Measurements from ENCODE around the gene PNKD.
A peak's percentile ranks its signal among the peaks of the same experiment; 100 is the strongest.

- TF ChIP-seq, protein P1, sequence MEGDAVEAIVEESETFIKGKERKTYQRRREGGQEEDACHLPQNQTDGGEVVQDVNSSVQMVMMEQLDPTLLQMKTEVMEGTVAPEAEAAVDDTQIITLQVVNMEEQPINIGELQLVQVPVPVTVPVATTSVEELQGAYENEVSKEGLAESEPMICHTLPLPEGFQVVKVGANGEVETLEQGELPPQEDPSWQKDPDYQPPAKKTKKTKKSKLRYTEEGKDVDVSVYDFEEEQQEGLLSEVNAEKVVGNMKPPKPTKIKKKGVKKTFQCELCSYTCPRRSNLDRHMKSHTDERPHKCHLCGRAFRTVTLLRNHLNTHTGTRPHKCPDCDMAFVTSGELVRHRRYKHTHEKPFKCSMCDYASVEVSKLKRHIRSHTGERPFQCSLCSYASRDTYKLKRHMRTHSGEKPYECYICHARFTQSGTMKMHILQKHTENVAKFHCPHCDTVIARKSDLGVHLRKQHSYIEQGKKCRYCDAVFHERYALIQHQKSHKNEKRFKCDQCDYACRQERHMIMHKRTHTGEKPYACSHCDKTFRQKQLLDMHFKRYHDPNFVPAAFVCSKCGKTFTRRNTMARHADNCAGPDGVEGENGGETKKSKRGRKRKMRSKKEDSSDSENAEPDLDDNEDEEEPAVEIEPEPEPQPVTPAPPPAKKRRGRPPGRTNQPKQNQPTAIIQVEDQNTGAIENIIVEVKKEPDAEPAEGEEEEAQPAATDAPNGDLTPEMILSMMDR (IDR thresholded peaks at IDR 0.05), result peak; percentile 60 to 89 (median 81)
- TF ChIP-seq POLR2A (IDR thresholded peaks at IDR 0.05), result peak; percentile 7
These were observed 2.4 kb downstream of the PNKD start for GRCh38 chr2:218272531-218273212.
